GM18507 (cell line): ENCODE data around the gene MYO1D.

ENCODE experiments used
- DNase-seq: peaks from one replicate; pipeline ENCODE4 v3.0.0; 2011; ENCODE audit warnings: low read depth; ENCODE audit not compliant: insufficient read length; ENCODE audit errors: extremely low spot score
- FAIRE-seq: peaks from 2 replicates; lab custom pipeline; 2011; peaks lifted over from hg19 to GRCh38; lab: Jason Lieb, UNC

The MYO1D gene

DNA sequence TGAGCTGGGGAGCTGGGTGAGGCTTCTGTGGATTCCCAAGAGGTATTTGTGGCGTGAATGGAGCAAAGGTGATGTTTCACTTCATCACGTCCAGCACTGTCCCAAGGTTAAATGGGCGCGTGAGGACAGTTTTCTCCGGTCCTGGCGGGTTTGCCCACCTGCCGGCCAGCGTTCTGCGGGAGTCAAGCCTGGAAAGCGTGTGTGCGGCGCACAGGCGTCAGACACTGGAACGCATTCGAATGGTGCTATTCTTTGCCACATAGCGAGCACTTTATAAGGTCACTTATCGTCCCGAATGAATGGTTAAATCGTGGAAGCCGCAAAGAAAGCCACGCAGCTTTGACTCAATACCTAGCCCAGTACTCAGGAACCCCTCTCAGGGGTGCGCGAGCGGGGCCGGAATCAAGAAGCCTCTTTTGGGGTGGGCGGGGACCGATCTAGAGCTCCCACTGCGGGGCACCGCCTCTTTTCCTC lies 433.1 kb downstream of the MYO1D start:
- no peak for DNase-seq
- no peak for FAIRE-seq
